Stimulated activated CD4-positive, alpha-beta T cell treated with anti-CD3 and anti-CD28 coated beads, Interleukin-2, amount 100 ng/mL, for 4 hours (primary cell): ENCODE data around the gene S100A5.
"Not testable (repeated sequence)": the region's sequence is repeated elsewhere in the genome, so short reads cannot be mapped to it uniquely, and the experiment has no call there.

Source experiments
- DNase-seq: peaks from one replicate; pipeline ENCODE4 v3.0.0-alpha.2; 2020; ENCODE audit warnings: low read depth

Gene S100A5

DNA sequence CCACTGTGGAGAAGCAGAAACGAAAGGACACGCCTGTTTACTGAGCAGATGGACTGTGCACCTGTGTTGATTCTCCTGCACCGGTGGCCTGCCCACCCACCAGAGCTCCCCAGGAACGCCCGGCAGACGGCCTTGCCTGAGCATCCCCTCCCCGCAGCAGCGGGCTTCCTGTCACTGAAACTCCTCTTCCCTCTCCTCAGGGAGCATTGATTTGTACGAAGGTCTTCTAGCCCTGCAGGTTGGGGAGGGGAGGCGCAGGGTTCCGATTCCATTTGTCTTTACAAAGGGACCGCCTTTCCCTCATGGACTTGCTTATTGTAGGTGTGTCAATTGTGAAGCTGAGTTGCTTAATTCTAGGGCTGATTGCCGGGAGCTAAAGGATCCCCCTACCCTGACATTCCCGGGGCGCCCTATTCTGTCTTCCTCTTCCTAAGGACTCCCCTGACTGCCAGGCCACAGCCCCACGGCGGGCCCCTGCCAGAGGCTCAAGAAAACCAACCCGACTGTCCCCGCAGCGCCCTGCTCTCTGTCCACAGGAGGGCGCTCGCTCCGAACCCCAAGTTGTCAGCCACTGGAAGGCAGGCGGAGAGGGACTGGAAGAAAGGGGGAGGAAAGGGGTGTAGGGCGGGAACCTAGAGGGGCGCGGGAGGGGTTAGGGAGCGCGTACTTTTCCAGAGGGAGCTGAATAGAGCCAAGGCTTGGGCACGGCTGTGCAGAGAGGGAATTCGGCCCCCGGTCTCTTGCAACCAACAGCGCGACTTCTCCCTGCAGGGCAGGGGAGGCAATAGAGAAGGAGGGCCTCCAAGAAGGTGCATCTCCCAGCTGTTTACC, 7.8 kb downstream of the S100A5 start:
- peak; percentile 60 for DNase-seq

DNA sequence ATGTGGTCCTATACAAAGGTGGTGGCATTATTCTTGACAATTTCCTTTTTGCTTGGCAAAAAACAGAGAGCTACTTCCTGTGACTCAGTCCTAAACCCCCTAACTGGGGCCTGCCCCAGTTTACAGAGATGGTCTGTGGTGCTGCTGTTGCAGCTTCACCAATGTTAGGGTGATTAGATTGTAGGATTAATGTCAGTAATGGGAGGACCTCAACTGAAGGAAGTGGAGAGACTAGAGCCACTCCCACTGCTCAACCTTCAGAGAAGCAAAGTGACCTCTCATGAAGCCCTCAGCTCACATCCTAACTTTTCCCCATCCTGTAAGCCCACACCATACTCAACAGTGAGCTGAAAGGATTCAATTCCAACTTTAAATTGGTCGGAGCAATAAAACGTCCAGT, 8.6 kb downstream of the S100A5 start:
- DNase-seq: peak; percentile 40

DNA sequence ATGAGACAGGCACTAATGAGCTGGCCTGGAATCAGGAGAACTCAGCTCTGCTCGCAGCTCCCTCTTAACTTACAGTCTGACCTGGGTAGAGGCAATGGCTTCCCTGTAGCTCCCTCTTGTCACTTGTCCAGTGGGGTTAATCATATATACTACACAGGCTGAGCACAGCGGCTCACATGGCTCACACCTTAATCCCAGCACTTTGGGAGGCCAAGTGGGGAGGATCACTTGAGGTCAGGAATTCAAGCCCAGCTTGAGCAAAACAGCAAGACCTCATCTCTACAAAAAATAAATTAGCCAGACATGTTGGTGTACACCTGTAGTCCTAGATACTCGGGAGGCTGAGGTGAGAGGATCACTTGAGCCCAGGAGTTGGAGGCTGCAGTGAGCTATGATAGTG, 9.1 kb downstream of the S100A5 start:
- DNase-seq: no peak

DNA sequence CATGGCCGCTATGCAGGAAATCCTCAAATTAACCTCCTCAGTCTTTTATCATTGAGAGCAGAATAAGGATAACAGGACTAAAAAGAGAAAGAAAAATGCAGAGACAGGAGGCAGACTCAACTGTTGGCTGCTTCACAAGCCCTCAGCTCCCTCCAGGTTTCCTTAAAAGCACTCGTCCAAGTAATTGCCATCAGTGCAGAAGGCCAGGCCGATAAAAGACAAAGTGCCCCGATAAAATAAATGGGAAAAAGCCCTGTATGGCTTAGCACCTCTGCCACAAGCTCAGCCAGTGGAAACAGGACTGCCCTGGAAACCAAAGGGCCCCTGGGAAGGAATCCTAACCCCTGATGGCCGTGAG, 13.1 kb downstream of the S100A5 start:
- no peak for DNase-seq

DNA sequence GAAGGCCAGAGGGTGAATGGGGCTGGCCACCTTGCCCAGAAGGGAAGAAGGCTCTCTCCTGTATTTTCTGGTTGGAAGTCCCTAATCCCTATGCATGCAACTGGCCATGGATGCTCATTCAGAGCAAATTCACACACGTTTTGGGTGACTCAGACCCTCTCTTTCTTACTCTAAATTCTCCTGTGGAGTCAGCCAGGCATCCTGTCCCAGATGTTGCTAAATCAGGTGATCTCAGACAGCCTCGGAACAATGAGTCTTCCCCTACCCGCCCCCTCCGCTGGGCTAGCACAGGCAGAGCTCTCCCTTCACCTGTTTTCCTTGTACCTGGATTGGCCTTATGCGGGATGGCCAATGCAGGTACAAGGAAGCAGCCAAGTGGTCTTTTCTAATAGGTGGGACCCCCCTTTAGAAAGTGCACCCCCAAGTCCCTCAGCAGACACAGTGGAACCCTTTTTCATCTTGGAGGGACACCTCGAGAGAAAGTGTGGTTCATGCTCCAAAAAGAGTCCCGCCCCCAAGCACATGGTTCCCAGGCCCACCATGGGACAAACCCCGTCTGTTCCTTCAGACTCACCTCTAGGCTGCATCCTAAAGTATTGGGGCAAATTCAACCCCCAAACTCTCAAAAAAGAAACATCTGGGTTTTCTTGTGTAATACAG, 13.6 kb downstream of the S100A5 start:
- DNase-seq: no peak

DNA sequence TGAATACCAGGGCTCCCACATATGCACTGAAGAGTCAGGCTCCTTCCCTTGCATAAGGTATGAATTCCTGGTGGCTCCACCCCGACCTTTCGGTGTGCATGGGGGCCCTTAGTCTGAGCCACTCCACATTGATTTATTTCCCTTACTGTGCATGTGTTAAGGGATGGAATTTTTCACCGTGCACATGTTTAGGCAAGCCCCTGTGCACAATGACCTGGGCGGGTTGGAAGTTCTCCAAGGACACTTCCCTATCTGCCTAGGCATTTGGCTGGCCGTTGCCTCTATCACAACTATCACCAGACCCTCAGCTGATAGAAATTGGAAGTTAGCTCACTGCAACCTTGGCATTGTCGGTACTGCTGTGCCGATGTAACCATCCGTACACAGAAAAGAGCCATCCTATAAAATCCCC, 14.6 kb downstream of the S100A5 start:
- DNase-seq: no peak

DNA sequence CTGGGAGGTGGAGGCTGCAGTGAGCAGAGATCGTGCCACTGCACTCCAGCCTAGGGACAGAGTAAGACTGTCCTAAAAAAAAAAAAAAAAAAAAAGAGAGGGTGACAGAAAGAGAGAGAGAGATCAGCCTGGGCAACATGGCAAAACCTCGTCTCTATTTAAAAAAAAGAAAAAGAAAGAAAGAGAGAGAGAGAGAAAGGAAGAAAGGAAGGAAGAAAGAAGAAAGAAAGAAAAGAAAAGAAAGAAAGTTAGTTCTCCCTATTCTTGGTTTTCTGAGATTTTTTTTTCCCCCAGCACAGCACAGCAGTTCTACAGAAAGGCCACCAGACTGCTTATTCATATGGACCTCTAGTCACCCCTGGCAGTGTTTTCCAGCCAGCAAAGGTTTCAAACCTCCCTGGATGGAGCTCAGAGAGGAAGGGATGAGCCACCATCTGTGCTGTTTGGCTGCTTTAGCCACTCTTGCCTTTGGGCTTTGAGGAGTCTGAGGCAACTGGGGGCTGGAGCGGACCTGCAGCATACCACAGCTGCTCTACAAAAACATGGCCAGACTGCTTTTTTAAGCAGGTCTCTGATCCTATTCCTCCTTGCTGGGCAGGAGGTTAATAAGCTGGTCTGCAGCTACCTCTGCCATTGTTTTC, 15.5 kb downstream of the S100A5 start:
- DNase-seq: no peak

DNA sequence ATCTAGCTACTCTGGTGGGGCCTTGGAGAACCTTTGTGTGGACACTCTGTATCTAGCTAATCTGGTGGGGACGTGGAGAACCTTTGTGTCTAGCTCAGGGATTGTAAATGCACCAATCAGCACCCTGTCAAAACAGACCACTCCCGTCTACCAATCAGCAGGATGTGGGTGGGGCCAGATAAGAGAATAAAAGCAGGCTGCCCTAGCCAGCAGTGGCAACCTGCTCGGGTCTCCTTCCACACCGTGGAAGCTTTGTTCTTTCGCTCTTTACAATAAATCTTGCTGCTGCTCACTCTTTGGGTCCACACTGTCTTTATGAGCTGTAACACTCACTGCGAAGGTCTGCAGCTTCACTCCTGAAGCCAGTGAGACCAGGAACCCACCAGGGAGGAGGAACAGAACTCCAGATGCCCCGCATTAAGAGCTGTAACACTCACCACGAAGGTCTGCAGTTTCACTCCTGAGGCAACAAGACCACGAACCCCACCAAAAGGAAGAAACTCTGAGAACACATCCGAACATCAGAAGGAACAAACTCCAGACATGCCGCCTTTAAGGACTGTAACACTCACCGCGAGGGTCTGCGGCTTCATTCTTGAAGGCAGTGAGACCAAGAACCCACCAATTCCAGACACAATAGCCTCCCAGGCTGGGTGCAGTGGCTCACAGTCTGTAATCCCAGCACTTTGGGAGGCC, 18.2 kb downstream of the S100A5 start:
- DNase-seq: not testable (repeated sequence)

DNA sequence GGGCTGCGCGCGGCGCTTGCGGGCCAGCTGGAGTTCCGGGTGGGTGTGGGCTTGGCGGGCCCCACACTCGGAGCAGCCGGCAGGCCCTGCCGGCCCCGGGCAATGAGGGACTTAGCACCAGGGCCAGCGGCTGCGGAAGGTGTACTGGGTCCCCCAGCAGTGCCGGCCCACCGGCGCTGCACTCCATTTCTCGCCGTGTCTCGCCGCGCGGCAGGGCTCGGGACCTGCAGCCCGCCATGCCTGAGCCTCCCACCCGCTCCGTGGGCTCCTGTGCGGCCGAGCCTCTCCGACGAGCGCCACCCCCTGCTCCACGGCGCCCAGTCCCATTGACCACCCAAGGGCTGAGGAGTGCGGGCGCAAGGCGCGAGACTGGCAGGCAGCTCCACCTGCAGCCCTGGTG, 18.9 kb downstream of the S100A5 start:
- not testable (repeated sequence) for DNase-seq

DNA sequence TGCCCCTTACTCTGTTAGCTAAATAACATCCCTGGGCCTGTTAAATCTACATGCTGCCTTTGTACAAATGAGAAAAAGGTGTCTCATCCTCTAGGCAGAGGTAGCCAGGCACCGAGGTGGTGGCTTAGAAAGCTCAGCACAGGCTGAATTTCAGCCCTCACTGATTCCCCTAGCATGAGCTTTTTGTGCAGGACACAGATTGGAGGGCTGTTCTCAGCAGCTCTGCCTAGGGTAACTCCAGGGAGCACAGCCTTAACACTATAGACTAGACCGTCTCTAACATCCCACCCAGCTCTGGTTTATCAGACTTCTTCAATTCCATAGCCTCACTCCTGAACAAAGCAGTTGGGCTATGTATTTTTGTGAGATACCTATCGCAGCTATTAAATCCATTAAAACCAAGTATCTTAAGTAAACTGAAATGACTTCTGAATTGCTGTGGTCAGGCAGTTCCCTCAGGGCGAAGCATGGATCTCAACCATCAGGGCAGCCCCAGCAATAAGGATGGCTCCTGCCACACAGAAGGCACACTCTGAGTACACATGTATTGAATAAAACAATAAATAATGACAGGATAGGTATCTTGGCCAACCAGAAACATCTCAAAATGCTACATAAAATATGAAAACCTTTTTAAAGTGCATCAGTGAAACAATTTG, 19.8 kb downstream of the S100A5 start:
- DNase-seq: no peak

DNA sequence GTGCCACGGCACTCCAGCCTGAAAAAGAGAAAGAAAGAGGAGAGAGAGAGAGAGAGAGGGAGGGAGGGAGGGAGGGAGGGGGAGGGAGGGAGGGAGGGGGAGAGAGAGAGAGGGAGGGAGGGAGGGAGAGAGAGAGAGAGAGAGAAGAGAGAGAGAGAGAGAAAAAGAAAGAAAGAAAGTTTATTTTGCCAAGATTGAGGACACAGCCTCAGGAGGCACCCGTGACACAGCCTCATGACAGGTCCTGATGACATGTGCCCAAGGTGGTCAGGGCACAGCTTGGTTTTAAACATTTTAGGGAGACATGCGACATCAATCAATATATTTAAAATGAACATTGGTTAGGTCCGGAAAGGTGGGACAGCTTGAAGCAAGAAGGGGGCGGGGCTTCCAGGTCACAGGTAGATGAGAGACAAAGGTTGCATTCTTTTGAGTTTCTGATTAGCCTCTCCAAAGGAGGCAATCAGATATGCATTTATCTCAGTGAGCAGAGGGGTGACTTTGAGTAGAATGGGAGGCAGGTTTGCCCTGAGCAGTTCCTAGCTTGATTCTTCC, 20.5 kb downstream of the S100A5 start:
- DNase-seq: not testable (repeated sequence)

DNA sequence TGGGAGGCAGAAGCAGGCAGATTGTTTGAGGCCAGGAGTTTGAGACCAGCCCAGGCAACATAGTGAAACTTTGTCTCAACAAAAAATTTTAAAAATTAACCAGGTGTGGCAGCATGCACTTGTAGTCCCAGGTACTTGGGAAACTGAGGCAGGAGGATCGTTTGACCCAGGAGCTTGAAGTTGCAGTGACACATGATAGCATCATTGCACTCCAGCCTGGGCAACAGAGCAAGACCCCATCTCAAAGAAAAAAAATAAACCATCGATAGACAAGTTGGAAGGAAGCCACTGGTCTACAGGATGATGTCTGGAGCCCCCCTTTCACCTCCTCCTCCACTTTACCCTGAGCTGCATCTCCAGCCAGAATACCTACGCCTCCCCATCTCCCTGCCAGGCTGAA, 21.5 kb downstream of the S100A5 start:
- DNase-seq: no peak

DNA sequence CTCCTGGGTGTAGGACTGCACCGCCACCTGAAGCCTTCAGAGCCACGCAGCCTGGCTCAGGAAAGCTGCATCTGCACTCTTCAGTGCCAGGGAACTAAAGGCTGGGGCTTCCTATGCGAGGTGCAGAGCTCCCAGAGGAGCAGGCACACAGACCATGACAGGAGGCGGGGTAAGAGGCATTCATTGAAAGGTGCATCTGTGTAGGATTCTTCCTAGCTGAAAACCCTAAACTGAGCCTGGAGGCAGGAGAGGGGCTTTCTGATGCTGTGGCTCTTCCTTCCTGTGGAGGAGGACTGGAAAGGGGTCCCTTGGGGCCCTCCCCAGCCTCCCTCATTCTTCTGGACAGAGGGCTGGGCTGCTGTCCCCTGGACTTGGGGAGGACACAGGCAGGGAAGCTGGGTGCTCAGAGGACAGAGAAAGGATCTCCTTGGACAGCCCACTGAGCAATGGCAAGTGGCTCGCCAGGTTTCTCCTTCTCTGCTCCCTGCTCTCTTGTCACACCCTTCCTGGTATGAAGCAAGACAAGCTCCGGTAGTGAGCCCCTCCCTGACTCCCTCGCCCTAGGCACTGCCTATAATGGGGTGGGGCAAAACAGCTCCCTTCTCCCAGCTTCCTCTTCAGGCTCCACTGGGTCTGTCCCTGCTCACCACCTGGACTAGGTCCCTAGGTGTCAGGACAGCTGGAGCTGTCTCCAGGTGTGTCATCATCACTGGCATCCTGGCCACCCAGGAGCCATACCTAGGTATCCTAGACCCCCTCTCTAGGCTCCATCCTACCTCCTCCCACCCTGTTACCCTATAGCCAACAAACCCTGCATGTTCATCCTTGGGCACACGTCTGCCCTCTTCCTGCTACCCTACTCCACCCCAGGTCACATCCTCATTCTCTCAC, 25.0 kb downstream of the S100A5 start:
- DNase-seq: no peak

DNA sequence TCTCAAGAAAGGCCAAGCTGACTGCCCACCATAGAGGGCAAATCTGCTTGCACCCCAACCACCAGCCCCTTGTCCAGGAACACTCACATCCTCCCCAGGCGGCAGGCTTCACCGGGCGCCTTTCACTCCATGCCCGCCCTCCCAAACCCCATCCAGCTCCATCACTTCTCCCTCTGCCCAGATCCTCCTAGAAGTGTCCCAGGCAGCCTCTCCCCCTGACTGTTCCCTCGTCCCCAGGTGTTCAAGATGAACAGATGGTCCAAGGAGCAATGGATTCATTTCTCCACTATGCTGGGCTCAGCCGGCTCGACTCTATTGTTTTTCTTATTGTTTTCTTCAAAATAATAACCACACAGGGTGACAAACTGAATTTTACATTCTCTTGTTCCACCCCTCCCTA, 27.1 kb downstream of the S100A5 start:
- no peak for DNase-seq

DNA sequence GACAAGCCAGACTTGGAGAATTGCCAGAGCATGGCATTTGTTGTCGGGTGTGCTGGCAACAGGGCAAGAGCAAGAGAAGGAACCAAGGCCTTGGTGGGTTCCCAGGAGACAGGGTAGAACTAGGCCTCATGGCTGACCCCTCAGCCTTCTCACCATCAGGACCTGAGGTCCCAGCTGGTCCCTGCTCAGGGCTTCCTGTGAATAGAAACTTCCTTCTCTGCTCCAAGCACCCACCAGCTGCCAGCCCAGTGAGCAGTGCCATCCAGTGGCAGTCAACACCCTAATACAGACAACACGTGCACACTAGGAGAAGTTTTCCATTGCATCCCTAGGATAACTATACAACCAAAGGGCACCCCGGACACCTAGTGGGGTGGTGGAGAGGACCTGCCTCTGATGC, 27.7 kb downstream of the S100A5 start:
- DNase-seq: no peak

DNA sequence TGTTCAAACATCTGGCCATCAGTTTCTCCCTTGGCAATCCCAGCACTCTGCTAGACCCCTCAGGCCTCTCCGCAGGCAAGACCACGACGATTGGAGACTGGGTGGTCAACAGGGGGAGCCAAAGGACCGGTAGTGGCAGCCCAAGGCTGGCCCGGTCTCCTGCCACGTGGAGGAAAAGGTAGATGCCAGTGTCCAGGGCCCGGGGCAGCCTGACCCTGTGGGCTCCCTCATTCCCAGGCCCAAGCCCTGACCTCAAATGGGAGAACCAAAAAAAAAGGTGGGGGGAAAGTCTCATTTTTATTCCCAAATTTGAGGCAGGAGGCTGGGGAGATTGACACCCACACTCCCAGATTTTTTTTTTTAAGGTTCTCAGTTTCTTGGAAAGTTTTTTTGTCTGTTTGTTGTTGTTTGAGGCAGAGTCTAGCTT, 29.7 kb downstream of the S100A5 start:
- DNase-seq: peak; percentile 69

DNA sequence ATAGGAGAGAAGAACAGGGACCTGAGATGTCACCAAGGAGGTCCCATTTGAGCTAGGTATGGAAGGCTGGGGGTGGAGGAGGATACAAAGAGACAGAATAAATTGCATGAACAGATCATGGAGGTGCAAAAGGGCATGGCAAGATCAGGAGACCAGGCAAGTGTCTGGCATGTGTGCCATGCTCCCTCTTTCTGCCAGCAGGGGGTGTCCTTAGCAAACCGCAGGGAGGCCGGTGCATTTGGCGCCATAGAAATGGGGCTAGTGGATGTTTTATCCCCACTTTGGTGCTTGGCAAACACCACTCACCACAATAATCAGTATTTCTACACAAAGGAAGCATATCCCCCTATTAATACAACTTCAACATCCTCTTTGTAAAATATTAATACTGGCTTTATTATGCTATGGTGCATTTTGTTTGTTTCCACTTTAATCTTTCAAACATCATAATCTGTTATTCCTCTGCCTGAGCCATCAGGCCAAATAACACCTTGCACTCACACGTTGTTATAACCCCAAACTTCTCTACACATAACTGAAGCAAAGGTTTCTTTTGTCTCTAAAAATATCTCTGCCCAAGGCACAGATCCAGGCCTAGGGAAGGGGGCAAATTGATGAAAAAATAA, 30.9 kb downstream of the S100A5 start:
- DNase-seq: peak; percentile 58

DNA sequence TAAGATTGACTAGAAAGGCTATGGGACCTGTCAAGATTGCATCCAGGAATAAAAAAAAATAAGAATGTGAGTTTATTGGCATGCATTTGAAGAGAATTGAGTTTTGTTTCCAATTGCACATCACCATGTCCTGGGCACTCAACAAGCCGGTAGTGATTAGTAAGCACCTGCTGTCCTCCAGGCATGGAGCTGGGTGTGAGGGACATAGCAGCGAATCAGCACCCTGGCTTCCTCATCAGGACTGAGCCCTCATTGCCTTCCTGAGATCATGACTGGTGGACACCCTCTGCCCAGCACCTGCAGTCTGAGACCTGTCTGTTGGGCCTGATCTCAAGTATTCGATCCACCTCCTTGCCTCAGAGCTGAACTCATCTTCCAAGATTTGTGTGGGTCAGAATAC, 31.7 kb downstream of the S100A5 start:
- DNase-seq: no peak

DNA sequence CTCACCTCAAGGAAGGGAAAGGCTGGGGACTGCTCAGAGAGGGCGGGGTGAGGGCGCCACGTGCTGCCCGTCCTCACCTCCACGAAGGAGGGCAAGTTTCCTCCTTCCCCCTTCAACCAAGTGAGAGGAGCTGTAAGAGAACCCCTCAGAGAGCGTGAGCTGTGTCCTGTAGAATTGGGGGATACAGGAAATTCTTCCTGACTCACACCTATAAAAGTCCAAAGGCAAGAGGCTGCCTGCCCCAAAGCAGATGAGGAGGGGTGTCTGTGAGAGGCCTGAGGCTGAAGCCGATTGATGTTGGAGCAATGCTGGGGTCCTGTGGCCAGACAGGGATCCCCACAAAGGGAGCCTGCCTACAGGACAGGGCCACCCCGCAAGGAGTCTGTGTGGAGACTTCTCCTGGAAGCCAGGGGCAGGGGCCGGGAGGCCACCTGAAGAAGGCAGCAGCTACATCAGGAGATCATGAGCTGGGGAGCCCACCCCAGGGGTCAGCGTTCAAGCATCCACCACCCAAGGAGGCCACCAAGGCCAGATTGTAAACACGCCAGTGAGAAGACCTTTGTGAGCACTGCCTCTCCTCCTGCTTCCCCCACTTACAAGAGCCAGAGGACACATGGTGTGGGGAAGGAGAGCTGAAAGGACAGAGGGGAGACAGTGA, 32.7 kb downstream of the S100A5 start:
- DNase-seq: no peak
